NCI-H446 (cell line): Measurements from ENCODE around the gene SPG11.

Experiments
- DNase-seq, 2 experiments: peaks; one replicate each; lab custom pipeline; 2025; lab: John Stamatoyannopoulos, UW

The SPG11 gene

DNA sequence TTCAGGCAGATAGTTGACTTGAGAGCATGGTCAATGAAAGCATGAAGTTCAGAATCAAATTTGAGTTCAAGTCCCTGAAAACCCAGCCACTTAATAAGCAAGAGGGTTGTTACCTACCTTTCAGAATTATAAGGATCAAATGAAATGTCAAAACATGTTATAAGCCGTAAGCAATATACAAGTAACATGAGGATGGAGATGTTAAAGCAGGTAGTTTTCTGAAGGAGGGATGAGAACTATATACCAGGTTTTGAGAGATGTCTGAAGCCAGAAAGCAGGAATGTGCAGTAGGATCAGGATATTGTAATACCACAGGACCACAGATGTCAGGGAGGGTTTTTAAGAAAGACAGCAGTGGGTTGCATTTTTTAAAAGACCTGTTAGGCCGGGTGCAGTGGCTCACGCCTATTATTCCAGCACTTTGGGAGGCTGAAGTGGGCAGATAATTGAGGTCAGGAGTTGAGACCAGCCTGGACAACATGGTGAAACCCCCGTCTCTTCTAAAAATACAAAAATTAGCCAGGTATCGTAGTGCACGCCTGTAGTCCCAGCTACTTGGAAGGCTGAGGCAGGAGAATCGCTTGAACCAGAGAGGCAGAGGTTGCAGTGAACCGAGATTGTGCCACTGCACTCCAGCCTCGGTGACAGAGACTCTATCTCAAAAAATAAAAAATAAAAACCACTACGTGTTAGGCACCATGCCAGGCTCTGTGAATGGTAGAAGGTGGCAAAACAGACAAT lies 133.4 kb downstream of the SPG11 start:
- no peak for DNase-seq

- DNase-seq: no peak
These were observed 136.2 kb downstream of the SPG11 start for GRCh38 chr15:44527241-44527640.

- DNase-seq: no peak
These were observed 138.4 kb downstream of the SPG11 start for GRCh38 chr15:44525018-44525417.

DNA sequence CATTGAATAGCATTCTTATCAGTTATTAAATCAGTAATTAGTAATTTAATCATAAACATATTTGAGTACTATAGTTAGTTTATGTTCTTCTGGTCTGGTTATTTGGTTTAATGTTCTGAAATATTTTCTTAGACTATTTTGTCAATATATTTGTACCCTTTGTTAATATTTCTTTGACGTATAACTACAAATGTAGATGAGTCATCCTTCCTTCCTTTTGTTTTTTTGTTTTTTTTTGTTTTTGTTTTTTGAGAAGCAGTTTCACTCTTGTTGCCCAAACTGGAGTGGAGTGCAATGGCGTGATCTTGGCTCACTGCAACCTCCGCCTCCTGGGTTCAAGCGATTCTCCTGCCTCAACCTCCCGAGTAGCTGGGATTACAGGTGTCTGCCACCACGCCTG lies 143.9 kb downstream of the SPG11 start:
- no peak for DNase-seq

DNA sequence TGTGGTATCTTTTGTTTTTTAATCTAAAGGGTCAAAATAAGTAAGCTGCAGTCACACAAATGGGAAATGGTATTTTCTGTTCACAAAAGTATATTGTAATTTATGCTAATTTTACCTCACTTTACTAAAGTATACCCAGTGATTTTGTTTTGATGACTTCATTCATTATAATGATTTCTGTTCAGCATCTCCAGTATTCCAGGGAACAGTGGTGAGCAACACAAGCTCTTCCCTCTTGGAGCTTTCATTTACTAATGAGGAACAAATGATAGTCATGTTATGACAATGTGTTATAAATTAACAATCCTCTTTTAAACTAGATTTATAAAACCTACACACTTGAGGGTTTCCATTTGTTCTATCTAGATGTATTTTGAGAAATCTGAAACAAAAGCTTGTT lies 147.0 kb downstream of the SPG11 start:
- DNase-seq: no peak
